ENCODE data around the gene WDR77. TPM values are rescaled to one million over a fixed set of nuclear protein-coding genes. Genes with fewer than 3 reads are reported as not detected.

Gene WDR77
- total and polyA plus RNA-seq, 2 experiments from 2014 or later: 39.3 to 109 TPM

DNA sequence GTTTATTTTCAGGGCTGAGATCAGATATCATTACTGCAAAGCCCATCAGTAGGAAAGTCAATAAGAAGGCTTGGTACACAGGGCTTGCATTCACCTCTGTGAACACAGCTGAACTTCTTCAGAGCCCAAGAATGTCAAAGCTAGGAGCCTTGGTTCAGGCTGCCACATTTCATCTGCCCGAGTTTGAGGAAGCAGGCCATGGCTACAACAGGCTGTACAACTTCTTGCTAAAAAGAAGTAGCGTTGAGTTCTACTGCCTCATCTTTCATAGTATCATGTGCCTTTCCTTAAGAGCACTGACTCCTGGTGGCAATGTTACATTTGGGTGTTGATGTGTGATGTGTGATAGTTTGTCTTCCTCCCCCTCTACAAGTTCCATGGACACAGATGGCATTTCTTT, 34.8 kb upstream of the WDR77 start:
- Histone ChIP-seq H3K9me3 (ENCODE audit: low read depth) (no peaks in the 10 kb centered on the region), H3K36me3 (no peaks in the 10 kb centered on the region), H3K27me3 (no peaks in the 10 kb centered on the region), H3K4me3 (no peak overlapping the region), H3K4me1 (ENCODE audit: low read depth) (peaks cover 27% of the 10 kb centered on the region), H3K27ac (no peak overlapping the region)
- no peak for TF ChIP-seq CTCF (IDR thresholded peaks at IDR 0.05; ENCODE audit: low read depth, low read length)
- no peak for DNase-seq (ENCODE audit: low read depth in 1 of 2, low spot score in 1 of 2)

- Histone ChIP-seq H3K4me1 (ENCODE audit: low read depth) (peaks cover 27% of the 10 kb centered on the region), H3K27ac (no peak overlapping the region), H3K4me3 (no peak overlapping the region), H3K9me3 (ENCODE audit: low read depth) (no peaks in the 10 kb centered on the region), H3K36me3 (no peaks in the 10 kb centered on the region), H3K27me3 (no peaks in the 10 kb centered on the region)
- no peak for TF ChIP-seq CTCF (IDR thresholded peaks at IDR 0.05; ENCODE audit: low read depth, low read length)
- DNase-seq (ENCODE audit: low read depth in 1 of 2, low spot score in 1 of 2): no peak
Measured at GRCh38 chr1:111483166-111483565, 34.1 kb upstream of the WDR77 start.

GRCh38 chr1:111481387-111482221, 32.5 kb upstream of the WDR77 start:
- peaks cover 27% of the 10 kb centered on the region for H3K4me1 ChIP-seq (ENCODE audit: low read depth)

GRCh38 chr1:111480674-111481073, 31.6 kb upstream of the WDR77 start:
- no peak for TF ChIP-seq CTCF (IDR thresholded peaks at IDR 0.05; ENCODE audit: low read depth, low read length)
- H3K36me3 ChIP-seq: no peaks in the 10 kb centered on the region
- peaks cover 35% of the 10 kb centered on the region for H3K4me1 ChIP-seq (ENCODE audit: low read depth)

More at GRCh38 chr1:111481387-111482221, 32.5 kb upstream of the WDR77 start:
- H3K9me3 ChIP-seq (ENCODE audit: low read depth): no peaks in the 10 kb centered on the region
- no peak overlapping the region for H3K4me3 ChIP-seq
- peak overlapping the region; percentile 22 for H3K27ac ChIP-seq
- no peaks in the 10 kb centered on the region for H3K27me3 ChIP-seq
- no peaks in the 10 kb centered on the region for H3K36me3 ChIP-seq
- peak; percentile 82 to 88 for DNase-seq (ENCODE audit: low read depth in 1 of 2, low spot score in 1 of 2)
- TF ChIP-seq CTCF (IDR thresholded peaks at IDR 0.05; ENCODE audit: low read depth, low read length): peak; percentile 91

DNA sequence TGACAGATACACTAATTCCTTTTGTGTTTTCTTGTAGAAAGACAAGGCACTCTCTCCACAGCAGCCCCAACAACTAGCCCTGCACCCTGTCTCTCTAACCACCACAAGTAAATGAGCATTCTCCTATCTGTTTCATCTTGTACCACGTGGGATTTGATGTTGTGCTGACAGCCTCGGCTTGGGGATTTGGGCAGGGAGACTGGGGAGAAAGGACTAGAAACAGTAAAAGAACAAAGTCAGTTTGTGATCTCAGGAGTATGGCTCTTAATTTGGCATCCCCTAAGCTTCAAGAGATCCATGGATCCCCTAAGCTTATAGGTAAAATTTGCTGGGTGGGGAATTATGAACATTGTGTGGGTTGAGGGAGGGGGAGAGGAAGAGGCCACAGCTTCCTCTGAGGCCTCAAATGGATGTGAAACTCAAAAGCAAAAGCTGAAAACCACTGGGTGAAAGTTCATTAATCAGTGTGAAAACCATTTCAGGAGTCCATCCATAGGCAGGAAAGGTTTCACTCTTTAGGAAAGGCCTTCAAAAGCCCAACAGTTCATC, 27.8 kb upstream of the WDR77 start:
- H3K27ac ChIP-seq: peak overlapping the region; percentile 32
- H3K36me3 ChIP-seq: peaks cover 2% of the 10 kb centered on the region
- DNase-seq (ENCODE audit: low read depth in 1 of 2, low spot score in 1 of 2): no peak
- no peak overlapping the region for H3K4me3 ChIP-seq
- H3K4me1 ChIP-seq (ENCODE audit: low read depth): peaks cover 17% of the 10 kb centered on the region
- no peaks in the 10 kb centered on the region for H3K9me3 ChIP-seq (ENCODE audit: low read depth)
- H3K27me3 ChIP-seq: no peaks in the 10 kb centered on the region
- no peak for TF ChIP-seq CTCF (IDR thresholded peaks at IDR 0.05; ENCODE audit: low read depth, low read length)

More at GRCh38 chr1:111480674-111481073, 31.6 kb upstream of the WDR77 start:
- Histone ChIP-seq H3K27me3 (no peaks in the 10 kb centered on the region), H3K27ac (peak overlapping the region; percentile 22), H3K4me3 (no peak overlapping the region), H3K9me3 (ENCODE audit: low read depth) (no peaks in the 10 kb centered on the region)
- DNase-seq (ENCODE audit: low read depth in 1 of 2, low spot score in 1 of 2): no peak

Data from cardiac muscle cell (in vitro differentiated cells and primary cell).